NCI-H1092 (cell line): Measurements from ENCODE around the gene ARAF.
"Not testable (repeated sequence)": the region's sequence is repeated elsewhere in the genome, so short reads cannot be mapped to it uniquely, and the experiment has no call there.

ENCODE experiments used
- DNase-seq: peaks from one replicate; lab custom pipeline; 2025; lab: John Stamatoyannopoulos, UW

The ARAF gene

GRCh38 chrX:47560934-47561658, at the start of gene ARAF:
TSS of gene ARAF (plus strand) at chrX:47561205. CDS start at chrX:47562968, 1,763 bp downstream.
- DNase-seq, result peak; percentile 99

- not testable (repeated sequence) for DNase-seq
These were observed 48.6 kb upstream of the ARAF start for GRCh38 chrX:47512383-47512782.

GRCh38 chrX:47513034-47513965, 47.7 kb upstream of the ARAF start:
- peak; percentile 9 for DNase-seq

GRCh38 chrX:47514533-47515235, 46.3 kb upstream of the ARAF start:
- no peak for DNase-seq

- DNase-seq, result no peak
These were observed 44.9 kb upstream of the ARAF start for GRCh38 chrX:47515941-47516665.

- DNase-seq, result no peak
These were observed 42.9 kb upstream of the ARAF start for GRCh38 chrX:47518144-47518543.

- DNase-seq, result peak; percentile 71
These were observed 37.7 kb upstream of the ARAF start for GRCh38 chrX:47523297-47523696.

GRCh38 chrX:47523713-47524166, 37.3 kb upstream of the ARAF start:
- DNase-seq, result no peak

- DNase-seq, result no peak
These were observed 31.5 kb upstream of the ARAF start for GRCh38 chrX:47529548-47529947.

GRCh38 chrX:47530049-47530448, 31.0 kb upstream of the ARAF start:
- DNase-seq, result no peak

GRCh38 chrX:47539860-47540259, 21.1 kb upstream of the ARAF start:
- DNase-seq, result no peak

GRCh38 chrX:47540754-47541538, 20.1 kb upstream of the ARAF start:
- peak; percentile 96 for DNase-seq

- no peak for DNase-seq
These were observed 17.5 kb upstream of the ARAF start for GRCh38 chrX:47543496-47543895.

- peak; percentile 93 for DNase-seq
These were observed 4.9 kb upstream of the ARAF start for GRCh38 chrX:47556045-47556623.

- DNase-seq, result no peak
These were observed 2.6 kb upstream of the ARAF start for GRCh38 chrX:47558436-47558835.

- no peak for DNase-seq
These were observed 649 bp upstream of the ARAF start for GRCh38 chrX:47560179-47560933.

- no peak for DNase-seq
These were observed 700 bp downstream of the ARAF start for GRCh38 chrX:47561659-47562151.

GRCh38 chrX:47562615-47563243, 1.7 kb downstream of the ARAF start:
- DNase-seq, result no peak

- no peak for DNase-seq
These were observed 2.9 kb downstream of the ARAF start for GRCh38 chrX:47563801-47564315.
